Inflammatory macrophage treated with lipopolysaccharide for 4 hours (primary cell): ENCODE measurements around the gene ZNF768.
A peak's percentile ranks its signal among the peaks of the same experiment; 100 is the strongest.
"Not testable (repeated sequence)": the region's sequence is repeated elsewhere in the genome, so short reads cannot be mapped to it uniquely, and the experiment has no call there.

Source experiments
- DNase-seq: peaks from one replicate; pipeline ENCODE4 v3.0.0-alpha.2; 2020

Gene ZNF768

GRCh38 chr16:30555315-30556124, 29.2 kb upstream of the ZNF768 start:
- DNase-seq, result no peak

DNA sequence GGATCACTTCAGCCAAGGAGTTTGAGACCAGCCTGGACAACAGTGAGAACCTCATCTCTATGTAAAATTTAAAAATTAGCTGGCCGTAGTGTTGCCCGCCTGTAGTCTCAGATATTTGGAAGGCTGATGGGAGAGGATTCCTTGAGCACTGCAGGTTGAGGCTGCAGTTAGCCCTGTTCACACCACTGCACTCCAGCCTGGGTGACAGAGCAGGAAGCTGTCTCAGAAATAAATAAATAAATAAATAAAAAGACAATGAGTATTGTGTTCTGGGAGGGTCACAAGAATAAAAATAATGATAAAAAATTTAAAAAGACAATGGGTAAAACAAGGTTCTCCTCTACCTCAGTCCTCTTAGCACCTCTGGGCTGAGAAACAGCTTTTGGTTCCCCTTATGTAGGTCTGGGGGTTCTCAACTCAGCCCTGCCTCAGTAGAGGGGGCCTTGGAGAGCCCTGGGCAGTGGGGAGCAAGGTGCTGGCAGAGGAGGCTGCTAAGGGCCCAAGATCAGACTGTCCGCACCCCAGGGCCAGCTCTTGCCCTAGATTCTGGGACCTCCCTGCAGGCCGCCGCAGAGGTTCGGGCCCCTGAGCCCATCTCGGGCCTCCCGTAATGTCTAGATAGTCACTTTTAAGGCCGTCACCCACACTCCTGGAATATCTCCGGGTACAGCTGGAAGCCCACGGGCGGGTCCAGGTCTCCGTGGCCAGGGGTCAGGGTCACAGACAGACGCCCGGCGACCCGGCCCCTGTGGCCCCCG, 28.4 kb upstream of the ZNF768 start:
- DNase-seq, result no peak

DNA sequence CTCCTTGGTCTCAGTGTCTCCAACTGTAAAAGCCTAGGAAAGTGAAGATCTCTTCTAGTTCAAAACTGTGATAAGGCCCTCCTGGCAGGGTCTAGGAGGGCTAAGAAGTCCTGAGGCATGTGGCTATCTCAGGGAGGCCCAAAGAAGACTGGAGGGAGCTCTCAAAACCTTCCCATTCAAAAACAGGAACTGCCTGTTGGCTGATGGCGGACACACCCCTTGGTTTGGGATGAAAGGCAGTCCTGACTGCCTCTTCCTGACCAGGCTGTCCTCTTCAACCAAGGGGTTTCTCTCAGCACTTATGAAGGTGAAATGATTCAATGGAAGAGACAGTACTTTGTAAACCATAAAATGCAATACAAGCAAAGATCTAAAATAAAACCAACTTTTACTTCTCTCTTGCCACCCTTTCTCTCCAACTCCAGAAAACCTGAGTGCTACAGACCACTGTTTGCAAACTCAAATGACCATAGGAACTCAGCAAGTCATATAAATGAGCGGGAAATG, 27.1 kb upstream of the ZNF768 start:
- peak; percentile 27 for DNase-seq

DNA sequence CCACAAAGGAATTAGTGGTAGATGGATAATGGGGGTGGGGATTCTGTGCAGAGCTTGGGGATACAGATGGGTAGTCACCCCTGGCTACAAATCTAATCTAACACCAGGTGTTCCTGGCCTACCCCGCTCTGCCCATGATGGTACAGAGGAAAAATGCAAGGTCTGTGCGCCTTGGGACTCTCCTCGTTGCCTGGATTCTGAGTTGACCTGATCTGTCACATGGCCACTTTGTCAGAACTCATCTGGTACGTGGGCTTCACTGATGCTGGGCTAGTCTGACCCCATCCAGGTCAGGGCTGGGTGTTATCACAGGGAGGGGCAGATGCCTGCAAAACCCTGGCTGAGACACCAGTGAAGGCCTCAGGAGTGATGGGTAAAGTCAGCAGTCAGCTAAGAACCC, 26.6 kb upstream of the ZNF768 start:
- DNase-seq, result no peak

DNA sequence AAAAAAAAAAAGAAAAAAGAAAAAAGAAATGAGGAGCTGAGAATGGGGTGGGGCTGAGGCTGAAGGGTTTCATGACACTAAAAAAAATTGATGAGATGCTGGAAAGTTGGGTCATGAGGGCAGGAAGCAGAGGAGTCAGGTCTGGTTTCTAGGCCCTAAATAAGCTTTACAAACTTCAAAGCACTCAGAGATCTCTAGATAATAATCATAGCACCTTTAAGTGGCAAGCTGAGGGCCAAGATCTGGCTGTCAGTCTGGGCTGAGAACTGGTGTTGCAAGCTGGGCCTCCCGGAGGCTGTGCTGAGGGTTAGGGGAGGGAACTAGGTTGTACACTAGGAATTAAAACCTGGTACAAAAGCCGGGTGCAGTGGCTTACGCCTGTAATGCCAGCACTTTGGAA, 25.4 kb upstream of the ZNF768 start:
- no peak for DNase-seq

DNA sequence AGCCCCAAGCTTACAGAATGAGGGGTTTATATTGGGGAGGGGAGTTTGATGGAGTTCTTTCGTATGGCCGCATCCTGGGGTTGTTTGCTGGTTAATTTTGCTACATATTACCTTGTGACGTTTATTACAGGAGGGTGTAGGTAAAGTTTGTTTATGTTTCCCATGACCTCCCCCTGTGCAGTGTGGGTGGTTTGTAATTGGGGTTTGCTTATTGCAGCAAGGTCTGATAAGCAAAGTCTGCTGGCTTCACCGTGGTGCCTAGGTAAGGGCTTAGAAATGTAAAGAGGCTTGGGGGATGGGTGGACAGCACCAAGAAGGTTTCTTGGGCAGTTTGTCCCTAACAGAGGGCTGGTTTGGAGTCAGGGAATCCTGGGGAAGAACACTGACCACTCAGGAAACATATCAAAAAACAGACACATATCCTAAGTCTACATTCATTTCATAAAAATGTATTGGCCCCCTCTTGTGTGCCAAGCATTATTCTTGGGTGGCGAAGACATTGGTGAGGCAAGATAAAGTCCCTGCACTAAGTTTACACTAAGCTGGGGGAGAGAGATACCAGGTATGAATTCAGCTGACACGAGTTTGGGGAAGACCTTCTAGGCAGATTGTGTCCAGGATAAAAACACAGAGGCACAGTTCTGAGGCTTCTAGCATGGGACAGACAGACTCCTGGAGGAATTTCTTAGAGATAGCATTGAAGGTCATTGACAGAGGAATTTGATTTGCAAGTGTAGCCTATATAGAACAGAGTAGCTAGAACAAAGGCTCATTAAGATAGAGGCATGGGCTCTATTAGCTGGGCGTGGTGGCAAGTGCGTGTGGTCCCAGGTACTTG, 22.3 kb upstream of the ZNF768 start:
- no peak for DNase-seq

DNA sequence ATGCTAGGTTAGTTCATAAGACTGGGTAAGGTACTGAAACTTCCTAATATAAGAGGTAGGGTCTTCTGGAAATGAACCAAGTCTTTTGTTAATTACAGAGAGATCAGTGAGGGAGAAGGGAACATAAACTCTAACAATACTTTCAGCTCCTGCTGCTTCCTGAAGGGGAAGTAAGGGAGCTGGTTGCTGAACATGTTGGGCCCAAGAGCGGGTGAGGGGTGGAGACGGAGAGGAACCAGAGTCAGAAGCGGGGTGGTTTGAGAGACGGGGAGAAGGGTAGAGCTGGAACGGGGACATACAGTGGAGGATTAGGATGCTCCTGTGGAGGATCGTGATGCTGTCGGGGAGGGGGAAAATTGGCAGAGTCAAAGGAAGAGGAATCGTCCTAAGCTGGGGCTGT, 19.7 kb upstream of the ZNF768 start:
- DNase-seq, result peak; percentile 49

DNA sequence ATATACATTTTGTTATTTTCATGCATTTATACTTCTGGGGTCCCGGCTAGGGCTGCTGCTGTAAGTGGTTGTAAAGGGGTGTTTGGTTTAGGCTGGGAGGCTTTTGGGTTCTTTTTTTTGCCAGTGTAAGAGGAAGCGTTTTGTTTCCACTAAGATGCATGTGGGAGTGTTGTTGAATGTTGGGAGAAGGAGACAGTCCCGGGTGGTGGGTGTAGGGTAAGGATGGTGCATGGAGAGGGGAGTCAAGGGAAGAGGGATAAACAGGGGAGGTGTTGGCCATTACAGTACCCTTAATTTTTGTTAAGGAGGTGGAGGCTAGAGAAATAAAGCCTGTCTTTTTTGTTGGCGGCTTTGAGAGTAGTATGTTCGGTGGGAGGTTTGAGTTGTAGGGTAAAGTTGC, 16.7 kb upstream of the ZNF768 start:
- no peak for DNase-seq

GRCh38 chr16:30541502-30542329, 15.3 kb upstream of the ZNF768 start:
- DNase-seq, result peak; percentile 12

DNA sequence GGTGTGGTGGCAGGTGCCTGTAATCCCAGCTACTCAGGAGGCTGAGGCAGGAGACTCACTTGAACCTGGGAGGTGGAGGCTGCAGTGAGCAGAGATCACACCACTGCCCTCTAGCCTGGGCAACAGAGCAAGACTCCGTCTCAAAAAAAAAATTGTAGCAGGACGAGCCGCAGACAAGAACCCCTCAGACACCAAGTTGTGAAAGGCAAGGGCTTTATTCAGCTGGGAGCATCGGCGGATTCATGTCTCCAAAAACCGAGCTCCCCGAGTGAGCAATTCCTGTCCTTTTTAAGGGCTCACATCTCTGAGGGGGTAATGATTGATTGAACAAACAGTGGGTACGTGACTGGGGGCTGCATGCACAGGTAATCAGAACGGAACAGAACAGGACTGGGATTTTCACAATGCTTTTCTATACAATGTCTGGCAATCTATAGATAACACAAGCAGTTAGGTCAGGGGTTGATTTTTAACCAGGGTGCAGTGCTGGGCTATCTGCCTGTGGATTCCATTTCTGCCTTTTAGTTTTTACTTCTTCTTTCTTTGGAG, 14.6 kb upstream of the ZNF768 start:
- DNase-seq, result not testable (repeated sequence)

- DNase-seq, result not testable (repeated sequence)
These were observed 13.7 kb upstream of the ZNF768 start for GRCh38 chr16:30539986-30540526.

GRCh38 chr16:30539000-30539964, 12.9 kb upstream of the ZNF768 start:
- no peak for DNase-seq

DNA sequence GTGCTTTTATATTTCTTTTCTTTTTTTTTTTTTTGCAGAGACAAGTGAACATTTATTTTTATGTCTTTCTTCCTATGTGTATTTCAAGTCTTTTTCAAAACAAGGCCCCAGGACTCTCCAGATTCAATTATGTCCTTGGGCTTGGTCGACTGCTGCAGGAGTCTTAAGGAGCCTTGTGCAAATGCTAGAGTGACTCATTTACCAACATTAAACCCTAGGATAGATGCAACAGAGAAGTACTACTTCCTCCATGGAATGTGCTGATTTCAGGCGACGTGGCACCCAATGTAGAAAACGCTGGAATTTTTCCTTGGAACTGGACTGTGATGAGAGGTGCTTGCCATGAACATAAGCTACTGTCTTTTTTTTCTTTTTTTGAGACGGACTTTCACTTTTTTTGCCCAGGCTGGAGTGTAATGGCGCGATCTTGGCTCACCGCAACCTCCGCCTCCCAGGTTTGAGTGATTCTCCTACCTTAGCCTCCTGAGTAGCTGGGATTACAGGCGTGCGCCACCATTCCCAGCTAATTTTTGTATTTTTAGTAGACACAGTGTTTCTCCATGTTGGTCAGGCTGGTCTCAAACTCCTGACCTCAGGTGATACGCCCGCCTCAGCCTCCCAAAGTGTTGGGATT, 10.1 kb upstream of the ZNF768 start:
- peak; percentile 72 for DNase-seq

DNA sequence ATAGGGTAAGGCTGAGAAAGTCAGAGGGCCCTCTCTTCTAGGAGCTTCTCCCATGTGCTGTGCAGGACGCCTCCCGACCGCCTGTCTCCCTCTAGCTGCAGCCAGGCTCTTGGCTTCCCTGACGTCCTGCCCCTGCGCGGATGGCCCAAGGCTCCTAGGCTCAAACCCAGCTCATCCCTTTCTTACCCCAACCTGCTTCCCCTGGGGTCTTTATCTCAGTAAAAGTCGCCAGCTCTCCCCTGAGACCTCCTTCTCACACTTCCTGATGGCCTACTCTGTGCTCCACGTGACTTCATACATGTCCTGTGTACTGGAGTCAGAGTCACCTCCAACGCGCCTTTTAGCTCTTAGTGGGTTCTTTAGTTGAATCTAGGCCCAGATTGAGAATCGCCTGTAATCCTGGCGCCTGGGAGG, 9.4 kb upstream of the ZNF768 start:
- peak; percentile 69 for DNase-seq

DNA sequence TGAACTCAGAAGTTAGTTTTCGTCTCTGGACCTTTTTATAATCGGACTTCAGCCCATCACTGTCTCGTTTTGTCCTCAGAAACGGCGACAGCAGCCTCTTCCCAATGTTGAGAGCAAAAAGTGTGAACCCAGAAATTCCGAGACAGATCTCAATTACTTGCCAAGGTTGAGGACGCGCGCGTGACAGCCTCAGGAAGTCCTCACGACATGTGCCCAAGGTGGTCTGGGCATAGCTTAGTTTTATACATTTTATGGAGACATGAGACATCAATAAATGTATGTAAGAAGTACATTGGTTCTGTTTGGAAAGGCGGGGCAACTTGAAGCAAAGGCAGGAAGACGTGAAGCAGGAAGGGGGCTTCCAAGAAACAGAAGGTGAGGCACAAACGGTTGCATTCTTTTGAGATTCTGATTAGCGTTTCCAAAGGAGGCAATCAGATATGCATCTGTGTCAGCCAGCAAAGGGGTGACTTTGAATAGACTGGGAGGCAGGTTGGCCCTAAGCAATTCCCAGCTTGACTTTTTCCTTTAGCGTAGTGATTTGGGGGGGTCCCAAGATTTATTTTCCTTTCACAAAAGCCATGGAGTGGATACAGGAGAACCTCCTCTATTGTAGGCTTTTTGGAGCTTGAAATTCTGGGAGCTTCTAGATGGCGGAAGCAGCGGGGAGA, 8.9 kb upstream of the ZNF768 start:
- DNase-seq, result peak; percentile 19

DNA sequence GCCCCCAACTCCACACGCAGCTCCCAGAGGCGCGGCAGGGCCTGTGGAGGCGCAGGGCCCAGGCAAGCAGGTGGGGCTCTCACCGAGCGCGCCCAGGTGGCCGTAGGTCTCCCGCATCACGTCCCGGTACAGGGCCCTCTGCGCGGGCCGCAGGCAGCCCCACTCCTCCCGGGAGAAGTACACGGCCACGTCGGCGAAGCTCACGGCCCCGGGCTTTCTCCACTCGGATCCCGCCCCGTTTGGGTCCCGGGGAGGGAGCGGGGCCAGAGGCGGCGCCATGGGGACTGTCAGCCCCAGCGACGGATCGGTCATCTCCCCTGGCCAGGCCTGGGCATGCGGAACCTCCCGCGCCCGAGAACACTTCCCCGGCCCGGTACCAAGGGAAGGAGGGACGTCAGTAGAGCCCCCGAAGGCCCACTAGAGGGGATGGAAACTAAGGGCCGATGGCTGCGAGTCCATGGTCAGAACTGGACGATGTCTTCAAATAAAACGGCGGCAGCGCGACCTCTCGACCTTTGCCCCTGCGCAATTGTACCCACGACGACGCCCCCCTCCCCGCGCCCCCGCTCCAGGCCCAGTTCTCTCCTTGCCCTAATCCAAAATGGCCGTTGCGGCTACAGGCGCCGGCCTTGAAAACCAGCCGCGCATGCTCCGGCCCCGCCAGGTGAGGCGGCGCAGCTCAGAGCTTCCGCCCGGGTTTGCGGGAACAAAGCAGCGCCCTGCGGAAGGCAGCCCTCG, 8.2 kb upstream of the ZNF768 start, which contains the start of gene ZNF747:
Gene ZNF747, minus strand, starts transcription at position 491 of the 738 bp plus-strand sequence. Its CDS starts 179 bp downstream, at position 312.
- peak; percentile 77 for DNase-seq

DNA sequence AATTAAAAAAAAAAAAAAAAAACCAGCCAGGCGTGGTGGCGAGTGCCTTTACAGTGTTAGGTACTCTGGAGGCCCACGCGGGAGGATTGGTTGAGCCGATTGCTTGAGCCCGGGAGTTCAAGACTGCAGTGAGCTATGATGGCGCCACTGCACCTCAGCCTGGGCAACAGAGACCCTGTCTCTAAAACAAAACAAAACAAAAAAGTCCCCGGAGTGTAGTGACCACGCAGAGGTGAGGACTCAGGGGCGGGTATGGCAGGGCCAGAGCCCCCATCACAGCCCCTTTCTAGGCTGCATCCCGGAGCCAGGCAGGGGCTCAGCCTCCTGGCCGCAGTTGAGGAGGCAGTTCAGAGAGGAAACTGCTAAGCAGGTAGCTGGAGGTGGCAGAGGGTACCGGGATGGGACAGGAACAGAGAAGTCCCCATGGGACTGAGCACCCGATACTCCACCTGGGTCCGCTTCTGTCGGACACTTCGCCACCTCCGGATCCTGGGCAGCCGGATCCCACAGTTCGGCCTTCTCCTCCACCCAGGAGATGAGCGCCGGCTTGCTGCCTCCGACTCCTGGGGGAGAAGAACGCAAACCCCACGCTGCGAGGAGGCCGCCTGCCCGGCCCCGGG, 7.5 kb upstream of the ZNF768 start:
- no peak for DNase-seq

DNA sequence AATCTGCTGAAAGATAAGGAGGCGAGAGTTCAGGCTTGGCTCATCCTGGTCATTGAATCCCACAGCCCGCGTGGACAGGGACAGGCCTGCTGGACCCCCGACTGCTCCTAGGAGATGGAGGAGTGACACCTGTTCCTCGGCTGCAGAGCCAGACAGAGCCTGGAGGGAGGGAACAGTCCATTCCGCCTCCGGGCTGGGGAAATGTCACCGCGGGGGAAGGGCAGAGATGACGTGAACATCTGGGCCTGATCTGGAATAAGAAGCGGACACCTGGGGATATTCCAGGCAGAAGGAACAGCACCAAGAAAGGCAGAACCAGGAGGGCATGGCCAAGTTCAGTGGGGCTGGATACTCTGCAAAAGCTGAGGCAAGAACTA, 6.8 kb upstream of the ZNF768 start:
- no peak for DNase-seq
